22Rv1 (cell line): ENCODE data around the gene GAGE10.
"Not testable (repeated sequence)": the region's sequence is repeated elsewhere in the genome, so short reads cannot be mapped to it uniquely, and the experiment has no call there.

Source experiments
- CTCF ChIP-seq: fragments of 450-650 bp; IDR thresholded peaks from 2 replicates; pipeline ENCODE4 v1.5.1; 2017; ENCODE audit warnings: mild to moderate bottlenecking
- ZFX ChIP-seq: fragments of 450-650 bp; IDR thresholded peaks from 2 replicates; pipeline ENCODE4 v1.6.1; 2017; ENCODE audit warnings: antibody characterized with exemption, borderline replicate concordance

GRCh38 chrX:49299293-49299692 is 4.2 kb upstream of the GAGE10 start:
- not testable (repeated sequence) for TF ChIP-seq CTCF, ZFX
